Endothelial cell of umbilical vein (primary cell): Measurements from ENCODE around the gene PRMT1. TPM values are rescaled to one million over a fixed set of nuclear protein-coding genes. Genes with fewer than 3 reads are reported as not detected.

Source experiments
- BruUV-seq: library from RNA; stranded (reverse); fragments of 400-500 nt; replicated peaks from 2 replicates; lab custom pipeline; 2021; lab: Mats Ljungman, UMichigan
- CTCF ChIA-PET: fragments of 300-600, 350-600 bp; sonication (Branson Sonifier 250); formaldehyde crosslinking; loops from one replicate; lab custom pipeline; 2021; ENCODE audit warnings: antibody characterized with exemption, inconsistent platforms; lab: Charles Lee
- POLR2A ChIA-PET: fragments of 300-600, 350-600 bp; sonication (Branson Sonifier 250); formaldehyde crosslinking; loops from one replicate; lab custom pipeline; 2021; ENCODE audit warnings: antibody characterized with exemption, inconsistent platforms; lab: Charles Lee
- DNase-seq: peaks from one replicate; pipeline ENCODE4 v3.0.0-alpha.2; 2011; ENCODE audit warnings: low read depth, low spot score
- FAIRE-seq: peaks from 2 replicates; lab custom pipeline; 2011; peaks lifted over from hg19 to GRCh38; lab: Jason Lieb, UNC
- H2AFZ ChIP-seq: 2 replicates; pipeline ENCODE4 v1.6.0; 2012; ENCODE audit warnings: low read depth, low read length, control low read depth, inconsistent platforms
- H3K27ac ChIP-seq: 2 replicates; pipeline ENCODE4 v1.5.1; 2011; ENCODE audit warnings: low read depth, mild to moderate bottlenecking, control low read depth, low read length, moderate library complexity; ENCODE audit not compliant: insufficient read depth
- H3K27me3 ChIP-seq, 2 experiments: 2 replicates each; pipeline versions ENCODE4 v1.6.0 to v1.6.1; 2011; ENCODE audit warnings: low read length in 2 of 2, mixed read lengths in 1 of 2; ENCODE audit not compliant: control insufficient read depth in 2 of 2, insufficient read depth in 2 of 2
- H3K36me3 ChIP-seq, 2 experiments: 2 replicates in 1 of 2; 3 replicates in 1 of 2; pipeline ENCODE4 v1.5.1; 2011; ENCODE audit warnings: low read length in 2 of 2, mild to moderate bottlenecking in 1 of 2, moderate library complexity in 1 of 2; ENCODE audit not compliant: control insufficient read depth in 2 of 2, insufficient read depth in 2 of 2; ENCODE audit errors: extremely low read depth in 1 of 2
- H3K4me1 ChIP-seq: 3 replicates; pipeline ENCODE4 v1.5.1; 2011; ENCODE audit warnings: mild to moderate bottlenecking, low read length; ENCODE audit not compliant: control insufficient read depth, insufficient read depth; ENCODE audit errors: extremely low read depth
- H3K4me2 ChIP-seq: 2 replicates; pipeline ENCODE4 v1.6.1; 2011; ENCODE audit warnings: low read length, control low read depth, mixed read lengths; ENCODE audit not compliant: insufficient read depth
- H3K4me3 ChIP-seq, 3 experiments: fragments of 200-600 bp in 1 of 3; sonication (generic), shearing (Covaris generic) in 1 of 3; replicated peaks in 1 of 3; 2 replicates each; pipeline ENCODE4 v1.5.1; 2011 to 2016; ENCODE audit warnings: control low read depth in 3 of 3, low read length in 3 of 3, mild to moderate bottlenecking in 2 of 3, inconsistent platforms in 1 of 3, low read depth in 1 of 3, moderate library complexity in 1 of 3; ENCODE audit not compliant: insufficient read depth in 1 of 3
- H3K79me2 ChIP-seq: 2 replicates; pipeline ENCODE4 v1.6.0; 2012; ENCODE audit warnings: low read length, inconsistent platforms; ENCODE audit not compliant: control insufficient read depth, insufficient read depth
- H3K9ac ChIP-seq: replicated peaks from 2 replicates; pipeline ENCODE3; 2011; ENCODE audit warnings: low read length, control low read depth; ENCODE audit not compliant: insufficient read depth; ENCODE audit errors: extremely low read depth
- H3K9me1 ChIP-seq: replicated peaks from 3 replicates; pipeline ENCODE4 v1.6.0; 2011; ENCODE audit warnings: mild to moderate bottlenecking, low read length; ENCODE audit not compliant: control insufficient read depth, insufficient read depth; ENCODE audit errors: extremely low read depth
- H3K9me3 ChIP-seq: replicated peaks from 2 replicates; pipeline ENCODE4 v1.5.1; 2012; ENCODE audit warnings: low read length, inconsistent platforms; ENCODE audit not compliant: control insufficient read depth, insufficient read depth
- H4K20me1 ChIP-seq: replicated peaks from 2 replicates; pipeline ENCODE3; 2011; ENCODE audit warnings: mild to moderate bottlenecking, low read length; ENCODE audit not compliant: control insufficient read depth, insufficient read depth; ENCODE audit errors: extremely low read depth
- EZH2 ChIP-seq: IDR thresholded peaks from 2 replicates; pipeline ENCODE4 v1.6.1; 2012; ENCODE audit warnings: borderline replicate concordance, low read depth, mild to moderate bottlenecking, moderate library complexity, low read length, inconsistent platforms; ENCODE audit not compliant: severe bottlenecking
- FOS ChIP-seq: IDR thresholded peaks from 2 replicates; pipeline ENCODE4 v1.6.1; 2011; ENCODE audit warnings: mild to moderate bottlenecking, low read length, moderate library complexity, borderline replicate concordance; ENCODE audit not compliant: insufficient read depth
- GATA2 ChIP-seq: IDR thresholded peaks from 2 replicates; pipeline ENCODE4 v1.7.0; 2011; ENCODE audit warnings: low read depth, mild to moderate bottlenecking, moderate library complexity, mixed read lengths, low read length; ENCODE audit not compliant: insufficient read length, insufficient read depth
- JUN ChIP-seq: IDR thresholded peaks from 2 replicates; pipeline ENCODE4 v1.6.1; 2011; ENCODE audit warnings: borderline replicate concordance, low read depth; ENCODE audit not compliant: insufficient read length, insufficient read depth
- MYC ChIP-seq: IDR thresholded peaks from one replicate; pipeline ENCODE4 v1.6.1; 2011; ENCODE audit warnings: mild to moderate bottlenecking, low read depth, low read length
- POLR2A ChIP-seq: IDR thresholded peaks from 2 replicates; pipeline ENCODE4 v1.6.1; 2012; ENCODE audit warnings: low read depth, mild to moderate bottlenecking, control low read depth, low read length
- POLR2AphosphoS5 ChIP-seq: IDR thresholded peaks from 2 replicates; pipeline ENCODE4 v1.6.1; 2012; ENCODE audit warnings: low read depth, mild to moderate bottlenecking, control low read depth, low read length, moderate library complexity; ENCODE audit not compliant: insufficient read depth
- dilution Hi-C: fragments of 300-500 bp; cut with MboI; formaldehyde crosslinking; loops from one replicate; pipeline ENCODE4 v1.15.0; 2019; ENCODE audit warnings: low sequenced_read_pairs; ENCODE audit not compliant: extremely low pct_ligation_motif_present
- intact Hi-C: fragments of 100-400 bp; cut with micrococcal nuclease; formaldehyde crosslinking; loops from one replicate; pipeline ENCODE4 v1.10.0; 2022
- polyA plus RNA-seq, 4 experiments: library from polyadenylated mRNA; depleted of rRNA in 3 of 4; stranded (reverse) in 3 of 4; unstranded in 1 of 4; fragments of >200 nt; gene quantifications; 2 replicates each; pipeline versions ENCODE4 v1.2.1 to v1.2.3, GENCODE V29; 2011 to 2012; ENCODE audit warnings: missing spikeins in 1 of 4
- total RNA-seq: library from RNA; stranded (reverse); gene quantifications from 2 replicates; pipeline ENCODE4 v1.2.3, GENCODE V29; 2021
- TF ChIP-seq, protein P1 (sequence below): IDR thresholded peaks from 2 replicates; pipeline ENCODE4 v1.6.1; 2011; ENCODE audit not compliant: insufficient read depth, insufficient read length

PRMT1 gene
- total and polyA plus RNA-seq, 2 donors (not counting 3 experiments of a cell fraction or from before 2014, with no cell fraction given) = 242 to 542 TPM

DNA sequence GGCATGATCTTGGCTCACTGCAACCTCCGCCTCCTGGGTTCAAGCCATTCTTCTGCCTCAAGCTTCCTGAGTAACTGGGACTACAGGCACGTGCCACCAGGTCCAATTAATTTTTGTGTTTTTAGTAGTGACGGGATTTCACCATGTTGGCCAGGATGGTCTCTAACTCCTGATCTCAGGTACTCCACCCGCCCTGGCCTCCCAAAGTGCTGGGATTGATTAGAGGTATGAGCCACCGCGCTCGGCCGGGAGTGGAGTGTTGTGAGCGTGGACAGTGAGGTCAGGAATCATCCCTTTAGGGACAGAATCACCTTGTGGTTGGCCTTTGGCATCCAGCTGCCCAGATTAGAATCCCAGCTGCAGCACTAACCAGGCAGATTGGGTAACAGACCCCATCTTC lies 47.4 kb upstream of the PRMT1 start:
- BruUV-seq = no TSS peak
- H4K20me1 ChIP-seq = no peaks in the 10 kb centered on the region
- CTCF ChIA-PET = interaction anchor here (0.6 to 1.0 kb wide), 3 partner anchors 11 to 59 kb away, joined by 3 to 4 read pairs (median 3); partner anchors contain the start of gene RRAS
- TF ChIP-seq, protein P1, sequence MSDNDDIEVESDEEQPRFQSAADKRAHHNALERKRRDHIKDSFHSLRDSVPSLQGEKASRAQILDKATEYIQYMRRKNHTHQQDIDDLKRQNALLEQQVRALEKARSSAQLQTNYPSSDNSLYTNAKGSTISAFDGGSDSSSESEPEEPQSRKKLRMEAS = no peak
- TF ChIP-seq JUN = no peak
- TF ChIP-seq GATA2 = no peak
- TF ChIP-seq FOS = no peak
- H3K79me2 ChIP-seq = no peaks in the 10 kb centered on the region
- H3K9ac ChIP-seq = no peak overlapping the region
- intact Hi-C loops (no loop called here), dilution Hi-C loops (no loop called here)
- no peak overlapping the region for H2AFZ ChIP-seq
- FAIRE-seq (peak; percentile 50), DNase-seq (no peak)
- POLR2A ChIA-PET = no interaction called here
- no peaks in the 10 kb centered on the region for H3K27me3 ChIP-seq
- H3K27ac ChIP-seq = no peak overlapping the region
- H3K9me3 ChIP-seq = no peaks in the 10 kb centered on the region
- no peaks in the 10 kb centered on the region for H3K9me1 ChIP-seq
- no peak overlapping the region for H3K4me2 ChIP-seq
- H3K4me3 ChIP-seq = no peak overlapping the region
- peaks cover 10% of the 10 kb centered on the region for H3K4me1 ChIP-seq
- peaks cover 0 to 8% of the 10 kb centered on the region in 2 experiments for H3K36me3 ChIP-seq

DNA sequence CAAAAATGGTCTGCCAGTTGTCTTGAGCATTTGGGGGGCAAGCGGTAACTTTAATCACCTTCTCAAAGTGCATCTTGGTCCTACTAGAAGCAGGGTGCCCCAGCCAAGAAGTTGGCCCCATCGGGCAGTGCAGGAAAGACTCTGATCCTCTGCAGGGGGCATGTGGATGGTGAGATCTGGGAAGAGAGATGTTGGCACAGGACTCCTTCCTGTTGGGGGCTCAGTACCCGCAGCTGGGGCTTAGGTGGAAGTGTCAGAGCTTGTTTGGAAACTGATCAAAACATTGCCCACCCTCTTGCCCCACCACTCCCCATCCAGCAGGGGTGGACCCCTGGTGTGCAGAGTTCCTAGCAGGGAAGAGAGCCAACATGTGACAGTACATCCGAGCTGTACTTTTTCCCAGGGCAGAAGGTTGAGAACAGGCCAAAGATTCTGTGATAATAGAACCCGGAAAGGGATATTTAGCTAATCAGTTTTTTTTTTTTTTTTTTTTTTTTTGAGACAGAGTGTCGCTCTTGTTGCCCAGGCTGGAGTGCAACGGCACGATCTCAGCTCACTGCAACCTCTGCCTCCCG lies 46.0 kb upstream of the PRMT1 start:
- Histone ChIP-seq H4K20me1 (no peaks in the 10 kb centered on the region), H3K9ac (no peak overlapping the region), H3K9me3 (no peaks in the 10 kb centered on the region), H3K27me3 (no peaks in the 10 kb centered on the region), H3K4me1 (peaks cover 10% of the 10 kb centered on the region), H3K4me2 (no peak overlapping the region), H3K79me2 (no peaks in the 10 kb centered on the region), H3K27ac (no peak overlapping the region), H2AFZ (no peak overlapping the region), H3K4me3 (no peak overlapping the region), H3K9me1 (no peaks in the 10 kb centered on the region), H3K36me3 (peaks cover 0 to 2% of the 10 kb centered on the region in 2 experiments)
- ChIA-PET CTCF (interaction anchor here (1.3 to 2.3 kb wide), 2 partner anchors 9 to 13 kb away, joined by 4 to 11 read pairs; partner anchors contain the start of gene RRAS), POLR2A (interaction anchor here (0.8 to 1.4 kb wide), 2 partner anchors 9 to 102 kb away, joined by 4 to 7 read pairs; partner anchors contain the start of gene RRAS)
- intact Hi-C loops (no loop called here), dilution Hi-C loops (no loop called here)
- peak; percentile 55 for FAIRE-seq
- BruUV-seq = no TSS peak
- TF ChIP-seq EZH2 (no peak), MYC (no peak), GATA2 (peak; percentile 41), POLR2AphosphoS5 (peak; percentile 27), POLR2A (no peak), FOS (no peak)
- peak; percentile 29 for DNase-seq
